Stomach (tissue), 4 donors: ENCODE data around the gene PIGP.
"Not testable (repeated sequence)": the region's sequence is repeated elsewhere in the genome, so short reads cannot be mapped to it uniquely, and the experiment has no call there.

Experiments used
- CTCF ChIP-seq, 7 experiments: fragments of 450-650 bp in 4 of 7; fragments of 200-600 bp in 3 of 7; sonication (generic) in 3 of 7; IDR thresholded peaks; one replicate each; pipeline ENCODE4 v1.5.1; 2016 to 2019; ENCODE audit warnings: antibody characterized with exemption in 7 of 7, control low read depth in 2 of 7, mild to moderate bottlenecking in 1 of 7
- POLR2AphosphoS5 ChIP-seq, 3 donors: sonication (generic); formaldehyde crosslinking; IDR thresholded peaks; one replicate each; pipeline ENCODE4 v1.6.1; 2016; ENCODE audit warnings: antibody characterized with exemption in 3 of 3

DNA sequence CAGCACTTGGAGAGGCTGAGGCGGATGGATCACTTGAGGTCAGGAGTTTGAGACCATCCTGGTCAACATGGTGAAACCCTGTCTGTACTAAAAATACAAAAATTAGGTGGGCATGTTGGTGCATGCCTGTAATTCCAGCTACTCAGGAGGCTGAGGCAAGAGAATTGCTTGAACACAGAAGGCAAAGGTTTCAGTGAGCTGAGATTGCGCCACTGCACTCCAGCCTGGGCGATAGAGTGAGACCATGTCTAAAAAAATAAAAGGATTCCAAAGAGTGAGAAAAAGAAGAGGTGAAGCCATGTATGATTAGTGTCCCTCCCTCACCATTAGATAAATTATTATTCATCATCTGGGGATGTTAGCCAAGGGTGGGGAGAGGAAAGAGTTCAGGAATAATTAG is 29.9 kb upstream of the PIGP start:
- not testable (repeated sequence) for TF ChIP-seq CTCF, POLR2AphosphoS5 (IDR thresholded peaks at IDR 0.05)
